ENCODE data around the gene TMA7B.

The TMA7B gene

DNA sequence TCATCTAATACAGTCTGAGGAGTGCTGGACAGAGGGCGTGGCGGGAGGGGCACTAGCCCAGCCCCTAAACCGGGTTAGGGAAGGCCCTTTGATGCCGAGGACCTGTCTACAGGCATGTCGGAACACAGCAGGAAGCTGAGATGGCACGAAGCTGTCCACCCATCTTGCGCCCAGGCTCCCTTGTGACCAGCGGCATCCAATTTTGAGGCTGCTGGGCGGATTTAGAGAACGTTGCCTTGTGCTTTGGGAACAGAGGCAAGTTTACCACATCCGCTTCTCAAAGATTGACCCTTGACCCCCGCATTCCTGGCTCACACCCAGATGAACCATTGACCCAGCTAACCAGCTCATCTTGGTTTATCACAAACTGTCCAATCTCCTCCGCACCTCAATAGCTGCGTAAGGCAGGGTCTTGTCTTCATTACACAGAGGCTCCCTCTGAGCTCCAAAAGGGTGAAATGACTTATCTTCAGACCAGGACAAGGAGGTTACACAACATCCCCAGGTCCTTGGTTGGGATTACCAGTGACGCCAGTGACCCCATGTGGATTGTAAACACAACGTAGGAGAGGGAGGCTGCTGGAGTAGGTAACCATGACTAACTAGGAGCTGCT lies 39.1 kb downstream of the TMA7B start:
- no peak for TF ChIP-seq CTCF (conservative IDR thresholded peaks at IDR 0.05; ENCODE audit: low read depth, low read length)

GRCh38 chr22:40000171-40000570 lies 40.0 kb downstream of the TMA7B start:
- H3K79me2 ChIP-seq (ENCODE audit: insufficient read depth, low read depth), result no peaks in the 10 kb centered on the region
- H3K4me1 ChIP-seq (ENCODE audit: low read depth, poor library complexity, severe bottlenecking), result no peaks in the 10 kb centered on the region
- peaks cover 6% of the 10 kb centered on the region; the same call in 1 of the 2 replicates for H3K27me3 ChIP-seq (ENCODE audit: insufficient read depth, low read depth)
- no peak overlapping the region for H3K4me2 ChIP-seq
- H3K9ac ChIP-seq, result no peak overlapping the region
- no peak overlapping the region for H3K4me3 ChIP-seq (IDR thresholded peaks at IDR 0.05; ENCODE audit: insufficient read depth, low read depth, low read length)
- no peak for TF ChIP-seq CTCF (conservative IDR thresholded peaks at IDR 0.05; ENCODE audit: low read depth, low read length)
- H2AFZ ChIP-seq (ENCODE audit: low read depth), result no peak overlapping the region
- H3K36me3 ChIP-seq (ENCODE audit: insufficient read depth), result no peaks in the 10 kb centered on the region
- no peak overlapping the region for H3K27ac ChIP-seq
- no peaks in the 10 kb centered on the region for H4K20me1 ChIP-seq (ENCODE audit: insufficient read depth)

More for the DNA sequence above, 39.1 kb downstream of the TMA7B start:
- Histone ChIP-seq H3K36me3 (ENCODE audit: insufficient read depth) (no peaks in the 10 kb centered on the region), H3K27ac (no peak overlapping the region), H3K4me1 (ENCODE audit: low read depth, poor library complexity, severe bottlenecking) (no peaks in the 10 kb centered on the region), H3K79me2 (ENCODE audit: insufficient read depth, low read depth) (no peaks in the 10 kb centered on the region), H3K9ac (no peak overlapping the region), H3K27me3 (ENCODE audit: insufficient read depth, low read depth) (peaks cover 3% of the 10 kb centered on the region; the same call in 1 of the 2 replicates), H4K20me1 (ENCODE audit: insufficient read depth) (no peaks in the 10 kb centered on the region), H3K4me2 (no peak overlapping the region), H2AFZ (ENCODE audit: low read depth) (no peak overlapping the region), H3K4me3 (IDR thresholded peaks at IDR 0.05; ENCODE audit: insufficient read depth, low read depth, low read length) (no peak overlapping the region)

- H3K4me1 ChIP-seq (ENCODE audit: low read depth, poor library complexity, severe bottlenecking), result no peaks in the 10 kb centered on the region
- H4K20me1 ChIP-seq (ENCODE audit: insufficient read depth), result no peaks in the 10 kb centered on the region
- H2AFZ ChIP-seq (ENCODE audit: low read depth), result no peak overlapping the region
- H3K27me3 ChIP-seq (ENCODE audit: insufficient read depth, low read depth), result peaks cover 10% of the 10 kb centered on the region; the same call in 1 of the 2 replicates
- TF ChIP-seq CTCF (conservative IDR thresholded peaks at IDR 0.05; ENCODE audit: low read depth, low read length), result no peak
- H3K4me3 ChIP-seq (IDR thresholded peaks at IDR 0.05; ENCODE audit: insufficient read depth, low read depth, low read length), result no peak overlapping the region
- H3K9ac ChIP-seq, result no peak overlapping the region
- no peak overlapping the region for H3K4me2 ChIP-seq
- no peaks in the 10 kb centered on the region for H3K36me3 ChIP-seq (ENCODE audit: insufficient read depth)
- no peak overlapping the region for H3K27ac ChIP-seq
- no peaks in the 10 kb centered on the region for H3K79me2 ChIP-seq (ENCODE audit: insufficient read depth, low read depth)
Measured at GRCh38 chr22:40001106-40001505, 40.9 kb downstream of the TMA7B start.

- no peak overlapping the region for H3K4me3 ChIP-seq (IDR thresholded peaks at IDR 0.05; ENCODE audit: insufficient read depth, low read depth, low read length)
- H3K27me3 ChIP-seq (ENCODE audit: insufficient read depth, low read depth), result peaks cover 14% of the 10 kb centered on the region; the same call in 1 of the 2 replicates
- H2AFZ ChIP-seq (ENCODE audit: low read depth), result no peak overlapping the region
- no peak overlapping the region for H3K4me2 ChIP-seq
- H3K4me1 ChIP-seq (ENCODE audit: low read depth, poor library complexity, severe bottlenecking), result no peaks in the 10 kb centered on the region
- H3K9ac ChIP-seq, result no peak overlapping the region
- no peaks in the 10 kb centered on the region for H4K20me1 ChIP-seq (ENCODE audit: insufficient read depth)
- no peaks in the 10 kb centered on the region for H3K36me3 ChIP-seq (ENCODE audit: insufficient read depth)
- H3K27ac ChIP-seq, result no peak overlapping the region
- no peak for TF ChIP-seq CTCF (conservative IDR thresholded peaks at IDR 0.05; ENCODE audit: low read depth, low read length)
- no peaks in the 10 kb centered on the region for H3K79me2 ChIP-seq (ENCODE audit: insufficient read depth, low read depth)
Measured at GRCh38 chr22:40001800-40002577, 41.8 kb downstream of the TMA7B start.

Data from KMS-11 (cell line).